ENCODE data around the gene EFHD1.

GRCh38 chr2:232643147-232643425 is 9.7 kb downstream of the EFHD1 start:
- TF ChIP-seq LEF1 (IDR thresholded peaks at IDR 0.05; ENCODE audit: borderline replicate concordance) (no peak), PKNOX1 (IDR thresholded peaks at IDR 0.05) (no peak), ARNT (IDR thresholded peaks at IDR 0.05) (no peak), SUZ12 (IDR thresholded peaks at IDR 0.05) (no peak), NFRKB (IDR thresholded peaks at IDR 0.05) (no peak), FOXM1 (IDR thresholded peaks at IDR 0.05; ENCODE audit: borderline replicate concordance) (no peak), BHLHE40 (IDR thresholded peaks at IDR 0.05; ENCODE audit: borderline replicate concordance) (no peak), L3MBTL2 (conservative IDR thresholded peaks at IDR 0.05) (no peak), SP1 (IDR thresholded peaks at IDR 0.05) (no peak), FOXA1 (IDR thresholded peaks at IDR 0.05) (no peak), ELF4 (IDR thresholded peaks at IDR 0.05) (no peak), TARDBP (IDR thresholded peaks at IDR 0.05) (no peak), FOXK2 (IDR thresholded peaks at IDR 0.05) (no peak), ZNF384 (IDR thresholded peaks at IDR 0.05) (no peak)
